ENCODE results near the gene SERPINB10. TPM values are rescaled to one million over a fixed set of nuclear protein-coding genes. Genes with fewer than 3 reads are reported as not detected.

The SERPINB10 gene
- total and polyA plus RNA-seq, 2 of the 8 experiments (the other 6 are each of a cell fraction or from before 2014, with no cell fraction given): not detected

- no peak overlapping the region for H2BK20ac ChIP-seq (ENCODE audit: low read length)
- no peak overlapping the region for H3K14ac ChIP-seq (ENCODE audit: insufficient read length)
- H3K36me3 ChIP-seq (ENCODE audit: control insufficient read depth in 2 of 4, insufficient read depth in 4 of 4, low read length in 3 of 4): no peaks in the 10 kb centered on the region
- no peak overlapping the region for H4K91ac ChIP-seq (replicated peaks; ENCODE audit: insufficient read length, low read length)
- no peak overlapping the region for H2BK120ac ChIP-seq (replicated peaks; ENCODE audit: low read depth, low read length)
- H3K79me1 ChIP-seq (ENCODE audit: low read depth, low read length): no peaks in the 10 kb centered on the region
- no peak overlapping the region for H3K23ac ChIP-seq (ENCODE audit: insufficient read length)
- H2AFZ ChIP-seq (ENCODE audit: low read length): no peak overlapping the region
- no peak overlapping the region for H3K56ac ChIP-seq (replicated peaks; ENCODE audit: insufficient read length, low read depth, low read length)
- WGBS, 2 experiments (ENCODE audit: extremely low coverage in 1 of 2, insufficient coverage in 1 of 2, insufficient read length in 1 of 2, insufficient replicate concordance in 2 of 2, low coverage in 1 of 2, low lambda C conversion rate in 2 of 2, missing lambda C conversion rate in 1 of 2): 94% methylated on average over 4 of the region's 4 CpGs; no CpG with 5 or more reads in 1 of the 2 experiments
- no peak overlapping the region for H4K8ac ChIP-seq (ENCODE audit: extremely low read depth, insufficient read depth, low read length)
- H3K4ac ChIP-seq (replicated peaks; ENCODE audit: insufficient read length, low read depth, low read length): no peak overlapping the region
- no peak overlapping the region for H3K18ac ChIP-seq (ENCODE audit: extremely low read depth, low read length)
- H2BK15ac ChIP-seq (ENCODE audit: low read length): no peak overlapping the region
- TF ChIP-seq CTBP2 (IDR thresholded peaks at IDR 0.05; ENCODE audit: borderline replicate concordance, insufficient read depth, insufficient read length, low read length) (no peak), KDM1A (IDR thresholded peaks at IDR 0.05; ENCODE audit: borderline replicate concordance, low read length) (no peak), PHF8 (conservative IDR thresholded peaks at IDR 0.05; ENCODE audit: low read depth, low read length) (no peak), SIX5 (IDR thresholded peaks at IDR 0.05; ENCODE audit: low read depth, low read length) (no peak), GTF2F1 (IDR thresholded peaks at IDR 0.05; ENCODE audit: borderline replicate concordance, low read depth, low read length) (no peak), CBX5 (IDR thresholded peaks at IDR 0.05; ENCODE audit: low read depth, low read length) (no peak), ATF3 (IDR thresholded peaks at IDR 0.05; ENCODE audit: insufficient read depth, low read depth, low read length) (no peak), SP4 (IDR thresholded peaks at IDR 0.05; ENCODE audit: low read length) (no peak), BACH1 (IDR thresholded peaks at IDR 0.05; ENCODE audit: low read length) (no peak), SUZ12 (IDR thresholded peaks at IDR 0.05; ENCODE audit: low read length) (no peak), GABPA (IDR thresholded peaks at IDR 0.05; ENCODE audit: borderline replicate concordance, insufficient read depth, low read length) (no peak)
- FAIRE-seq (no peak), DNase-seq (ENCODE audit: low read depth in 1 of 2, low spot score in 2 of 2) (no peak)
- POLR2A ChIA-PET (ENCODE audit: partially characterized antibody): no interaction called here
- no peaks in the 10 kb centered on the region for H3K4me1 ChIP-seq (replicated peaks in 1 of 4; ENCODE audit: control insufficient read depth in 3 of 4, insufficient read depth in 4 of 4, low read length in 3 of 4)
- no peak overlapping the region for H3K9ac ChIP-seq (replicated peaks in 1 of 4; ENCODE audit: extremely low read depth in 1 of 4, low read depth in 3 of 4, low read length in 3 of 4)
- CTCF ChIA-PET (ENCODE audit: partially characterized antibody): interaction anchor here (0.6 to 3.0 kb wide), 2 partner anchors 102 to 1900 kb away, joined by 4 to 9 read pairs; no protein-coding TSS in a partner anchor
- no peak overlapping the region for H3K27ac ChIP-seq (ENCODE audit: low read depth, low read length)
- no peaks in the 10 kb centered on the region for H3K9me3 ChIP-seq (ENCODE audit: insufficient read depth in 2 of 2, low read depth in 1 of 2, low read length in 1 of 2)
- no peak overlapping the region for H2BK5ac ChIP-seq (ENCODE audit: low read depth, low read length)
- H3K79me2 ChIP-seq (ENCODE audit: control insufficient read depth in 1 of 2, insufficient read depth in 2 of 2, low read length in 2 of 2): no peaks in the 10 kb centered on the region
- H2BK12ac ChIP-seq (ENCODE audit: low read depth, low read length): no peak overlapping the region
- H3K23me2 ChIP-seq (ENCODE audit: low read depth, low read length): no peaks in the 10 kb centered on the region
- no peaks in the 10 kb centered on the region for H3K27me3 ChIP-seq (replicated peaks in 1 of 4; ENCODE audit: control insufficient read depth in 3 of 4, extremely low read depth in 1 of 4, insufficient read depth in 3 of 4, low read length in 3 of 4)
- H2AK5ac ChIP-seq (ENCODE audit: low read depth, low read length): no peak overlapping the region
- no peak overlapping the region for H3K4me2 ChIP-seq (ENCODE audit: insufficient read depth in 1 of 2, low read depth in 2 of 2, low read length in 2 of 2)
- H4K20me1 ChIP-seq (replicated peaks in 1 of 2; ENCODE audit: control insufficient read depth in 1 of 2, insufficient read depth in 2 of 2, low read length in 2 of 2): no peaks in the 10 kb centered on the region
- H4K5ac ChIP-seq (ENCODE audit: insufficient read length, low read depth, low read length): no peak overlapping the region
- no peak overlapping the region for H3K4me3 ChIP-seq (ENCODE audit: extremely low read depth in 1 of 4, insufficient read depth in 2 of 4, low read depth in 3 of 4, low read length in 4 of 4)
Measured at GRCh38 chr18:63892566-63892965, 15.2 kb upstream of the SERPINB10 start.

Data from H1 (cell line).